PC-9 (cell line): ENCODE results near the gene FAM90A1.
"Not testable (repeated sequence)": the region's sequence is repeated elsewhere in the genome, so short reads cannot be mapped to it uniquely, and the experiment has no call there.

Experiments used
- CTCF ChIP-seq: fragments of 200-600 bp; sonication (generic); conservative IDR thresholded peaks from 2 replicates; pipeline ENCODE4 v1.6.1; 2017; ENCODE audit warnings: mixed run types, antibody characterized with exemption, mild to moderate bottlenecking, moderate library complexity
- EZH2 ChIP-seq: fragments of 200-600 bp; sonication (generic); IDR thresholded peaks from 2 replicates; pipeline ENCODE4 v1.8.0; 2017; ENCODE audit warnings: antibody characterized with exemption, low read depth

DNA sequence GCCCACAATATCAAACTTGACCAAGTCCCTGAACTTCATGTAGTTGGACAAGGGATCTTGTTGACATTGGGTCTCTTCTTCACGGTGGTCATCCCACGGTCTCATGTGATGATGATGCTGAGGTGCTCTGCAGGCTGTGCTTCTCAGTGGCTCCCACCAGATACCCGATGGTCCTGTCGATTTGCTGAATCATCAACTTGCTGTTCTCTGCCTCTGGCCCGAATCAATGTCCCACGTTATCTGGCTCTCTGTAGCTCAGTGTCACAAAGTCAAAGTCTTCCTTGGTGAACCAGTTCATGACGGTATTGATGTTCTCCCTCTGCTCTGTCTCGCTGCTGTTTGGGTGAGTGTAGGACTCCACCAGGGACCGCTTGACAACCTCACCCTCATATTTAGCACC is 27.3 kb upstream of the FAM90A1 start:
- TF ChIP-seq CTCF, EZH2: not testable (repeated sequence)
